Suprapubic skin (tissue), 4 donors: Measurements from ENCODE around the gene PRDM12. TPM values are rescaled to one million over a fixed set of nuclear protein-coding genes. Genes with fewer than 3 reads are reported as not detected.

Experiments used
- DNase-seq, 2 donors: peaks; one replicate each; pipeline ENCODE4 v3.0.0-alpha.2; 2019; ENCODE audit warnings: low spot score in 2 of 2
- H3K27ac ChIP-seq: fragments of 200-600 bp; sonication (generic); one replicate; pipeline ENCODE4 v1.5.1; 2019
- H3K27me3 ChIP-seq: fragments of 200-600 bp; sonication (generic); one replicate; pipeline ENCODE4 v1.5.1; 2019
- H3K36me3 ChIP-seq: fragments of 200-600 bp; sonication (generic); one replicate; pipeline ENCODE4 v1.5.1; 2019
- H3K4me1 ChIP-seq: fragments of 200-600 bp; sonication (generic); one replicate; pipeline ENCODE4 v1.5.1; 2019
- H3K4me3 ChIP-seq: fragments of 200-600 bp; sonication (generic); one replicate; pipeline ENCODE4 v1.5.1; 2019; ENCODE audit warnings: mild to moderate bottlenecking
- H3K9me3 ChIP-seq: fragments of 200-600 bp; sonication (generic); one replicate; pipeline ENCODE4 v1.5.1; 2019
- EP300 ChIP-seq: sonication (generic); formaldehyde crosslinking; IDR thresholded peaks from one replicate; pipeline ENCODE4 v1.6.1; 2017; ENCODE audit warnings: antibody characterized with exemption
- POLR2A ChIP-seq, 2 donors: fragments of 450-650 bp; IDR thresholded peaks; one replicate each; pipeline ENCODE4 v1.6.1; 2017; ENCODE audit warnings: antibody characterized with exemption in 2 of 2, mild to moderate bottlenecking in 2 of 2, moderate library complexity in 2 of 2
- POLR2AphosphoS5 ChIP-seq, 3 donors: sonication (generic); formaldehyde crosslinking; IDR thresholded peaks; one replicate each; pipeline ENCODE4 v1.6.1; 2017; ENCODE audit warnings: antibody characterized with exemption in 3 of 3
- WGBS: methylation state at CpG from one replicate; pipeline ENCODE4 v1.1.5; 2018; 5-methylcytosine and 5-hydroxymethylcytosine counted together
- total RNA-seq, 4 donors: library from RNA; depleted of rRNA; stranded (reverse); fragments of >200 nt; gene quantifications; one replicate each; pipeline ENCODE4 v1.1.0, GENCODE V29; 2016
- TF ChIP-seq, protein P1 (sequence below), 2 donors: fragments of 200-600 bp in 1 of 2; fragments of 450-650 bp in 1 of 2; sonication (generic) in 1 of 2; IDR thresholded peaks; one replicate each; pipeline ENCODE4 v1.5.1; 2016 to 2019; ENCODE audit warnings: antibody characterized with exemption in 2 of 2, mild to moderate bottlenecking in 1 of 2, moderate library complexity in 1 of 2

PRDM12 gene
- total RNA-seq, 4 donors from 2014 or later, result not detected

DNA sequence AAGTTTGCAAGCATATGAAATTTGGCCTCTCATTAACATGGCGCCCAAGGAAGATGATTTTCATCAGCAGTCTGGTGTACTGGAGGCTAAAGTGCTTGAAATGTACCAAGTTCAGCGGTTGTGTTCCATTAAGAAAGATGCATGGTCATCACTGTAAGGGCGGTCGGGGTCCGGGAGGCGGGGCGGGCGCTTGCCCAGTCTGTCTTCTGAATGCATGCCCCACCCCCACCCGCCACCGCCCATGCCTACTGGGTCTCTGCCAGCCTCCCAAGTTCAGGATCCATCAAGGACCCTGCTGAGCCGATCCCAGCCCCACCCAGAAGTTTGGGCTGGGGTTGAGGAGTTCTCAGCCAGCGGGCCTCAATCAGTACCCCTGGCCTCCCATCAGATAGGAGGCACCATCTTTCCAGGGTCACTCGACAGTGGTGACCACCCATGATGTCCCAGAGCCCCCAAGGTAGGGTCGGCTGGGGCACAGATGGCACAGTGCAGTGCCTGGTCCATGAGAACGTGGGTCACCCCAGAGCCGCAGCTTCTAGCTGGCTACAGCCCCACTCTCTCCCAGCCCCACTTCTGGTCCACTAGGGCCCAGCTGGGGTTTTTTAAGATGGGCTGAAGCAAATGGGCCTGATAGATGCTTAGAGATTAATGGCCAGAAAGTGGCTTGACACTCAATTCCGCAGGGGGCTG lies 24.4 kb upstream of the PRDM12 start:
- Histone ChIP-seq H3K9me3 (no peaks in the 10 kb centered on the region), H3K27ac (no peak overlapping the region), H3K4me1 (no peaks in the 10 kb centered on the region), H3K4me3 (no peak overlapping the region), H3K36me3 (peaks cover 30% of the 10 kb centered on the region), H3K27me3 (no peaks in the 10 kb centered on the region)
- 92% methylated on average over 12 of the region's 17 CpGs for WGBS
- TF ChIP-seq, protein P1, sequence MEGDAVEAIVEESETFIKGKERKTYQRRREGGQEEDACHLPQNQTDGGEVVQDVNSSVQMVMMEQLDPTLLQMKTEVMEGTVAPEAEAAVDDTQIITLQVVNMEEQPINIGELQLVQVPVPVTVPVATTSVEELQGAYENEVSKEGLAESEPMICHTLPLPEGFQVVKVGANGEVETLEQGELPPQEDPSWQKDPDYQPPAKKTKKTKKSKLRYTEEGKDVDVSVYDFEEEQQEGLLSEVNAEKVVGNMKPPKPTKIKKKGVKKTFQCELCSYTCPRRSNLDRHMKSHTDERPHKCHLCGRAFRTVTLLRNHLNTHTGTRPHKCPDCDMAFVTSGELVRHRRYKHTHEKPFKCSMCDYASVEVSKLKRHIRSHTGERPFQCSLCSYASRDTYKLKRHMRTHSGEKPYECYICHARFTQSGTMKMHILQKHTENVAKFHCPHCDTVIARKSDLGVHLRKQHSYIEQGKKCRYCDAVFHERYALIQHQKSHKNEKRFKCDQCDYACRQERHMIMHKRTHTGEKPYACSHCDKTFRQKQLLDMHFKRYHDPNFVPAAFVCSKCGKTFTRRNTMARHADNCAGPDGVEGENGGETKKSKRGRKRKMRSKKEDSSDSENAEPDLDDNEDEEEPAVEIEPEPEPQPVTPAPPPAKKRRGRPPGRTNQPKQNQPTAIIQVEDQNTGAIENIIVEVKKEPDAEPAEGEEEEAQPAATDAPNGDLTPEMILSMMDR (IDR thresholded peaks at IDR 0.05), result no peak
- TF ChIP-seq POLR2A (IDR thresholded peaks at IDR 0.05) (no peak), EP300 (no peak), POLR2AphosphoS5 (IDR thresholded peaks at IDR 0.05) (no peak)
- DNase-seq, result no peak

DNA sequence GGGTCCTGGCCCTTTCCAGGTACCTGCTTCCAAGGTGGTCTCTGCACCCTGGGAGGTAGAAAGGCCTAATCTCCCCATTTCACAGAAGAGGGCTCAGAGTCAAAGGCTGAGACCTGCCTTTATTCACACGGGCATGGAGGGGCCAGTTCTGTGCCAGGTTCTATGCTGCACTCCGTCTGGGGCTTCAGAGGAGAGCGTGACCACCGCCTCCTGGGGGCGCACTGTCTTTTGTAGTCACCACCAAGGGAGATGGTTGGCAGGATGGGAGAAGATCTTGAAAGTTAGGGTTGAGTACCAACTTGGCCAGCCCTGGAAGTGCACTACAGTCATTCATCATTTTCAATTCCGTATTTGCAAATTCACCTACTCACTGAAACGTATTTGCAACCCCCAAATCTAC lies 23.7 kb upstream of the PRDM12 start:
- WGBS, result 81% methylated on average over 7 of the region's 7 CpGs
- no peaks in the 10 kb centered on the region for H3K9me3 ChIP-seq
- no peak overlapping the region for H3K27ac ChIP-seq
- DNase-seq, result no peak
- peaks cover 23% of the 10 kb centered on the region for H3K36me3 ChIP-seq
- no peak overlapping the region for H3K4me3 ChIP-seq
- H3K4me1 ChIP-seq, result no peaks in the 10 kb centered on the region
- TF ChIP-seq, protein P1 (IDR thresholded peaks at IDR 0.05), result no peak
- TF ChIP-seq EP300 (no peak), POLR2AphosphoS5 (IDR thresholded peaks at IDR 0.05) (no peak)
- H3K27me3 ChIP-seq, result no peaks in the 10 kb centered on the region

DNA sequence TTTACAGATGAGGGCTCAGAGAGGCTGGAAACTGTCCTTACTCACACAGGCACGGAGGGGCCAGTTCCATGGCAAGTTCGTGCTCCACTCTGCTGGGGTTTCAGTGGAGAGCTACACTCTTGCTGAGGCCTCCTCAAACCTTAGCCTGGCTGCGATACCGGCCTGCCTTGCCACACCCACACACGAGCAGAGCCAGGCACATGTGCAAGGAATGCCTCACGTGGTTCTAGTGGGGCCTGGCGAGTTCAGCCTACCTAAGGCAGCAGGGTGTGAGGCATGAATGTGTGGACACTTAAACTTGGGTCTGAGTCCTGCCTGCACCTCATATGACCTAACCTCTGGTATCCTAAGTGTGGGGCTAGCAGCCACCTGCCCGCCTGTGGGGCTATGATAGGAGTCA lies 21.5 kb upstream of the PRDM12 start:
- Histone ChIP-seq H3K4me3 (no peak overlapping the region), H3K27me3 (peaks cover 5% of the 10 kb centered on the region), H3K4me1 (no peaks in the 10 kb centered on the region), H3K9me3 (peaks cover 4% of the 10 kb centered on the region), H3K36me3 (peaks cover 7% of the 10 kb centered on the region), H3K27ac (no peak overlapping the region)
- WGBS, result 61% methylated on average over 4 of the region's 8 CpGs
- TF ChIP-seq, protein P1 (IDR thresholded peaks at IDR 0.05), result no peak
- no peak for TF ChIP-seq POLR2A (IDR thresholded peaks at IDR 0.05)
- no peak for TF ChIP-seq EP300
- no peak for TF ChIP-seq POLR2AphosphoS5 (IDR thresholded peaks at IDR 0.05)
- DNase-seq, result no peak

DNA sequence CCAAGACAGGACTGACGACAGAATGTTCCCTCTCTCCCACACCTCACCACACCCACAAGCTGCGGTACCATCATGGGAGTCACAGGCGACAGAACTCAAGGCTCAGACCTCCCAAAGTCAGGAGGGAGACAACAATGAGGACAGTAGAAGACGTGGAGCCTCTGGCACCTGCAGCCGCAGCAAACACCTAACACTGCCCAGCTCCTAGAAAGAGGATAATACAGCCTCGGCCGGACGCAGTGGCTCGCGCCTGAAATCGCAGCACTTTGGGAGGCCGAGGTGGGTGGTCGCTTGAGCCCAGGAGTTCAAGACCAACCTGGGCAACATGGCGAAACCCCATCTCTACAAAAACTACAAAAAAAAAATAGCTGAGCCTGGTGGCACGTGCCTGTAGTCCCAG lies 13.2 kb upstream of the PRDM12 start:
- 72% methylated on average over 15 of the region's 15 CpGs for WGBS
- Histone ChIP-seq H3K27me3 (peaks cover 57% of the 10 kb centered on the region), H3K9me3 (peaks cover 3% of the 10 kb centered on the region)

DNA sequence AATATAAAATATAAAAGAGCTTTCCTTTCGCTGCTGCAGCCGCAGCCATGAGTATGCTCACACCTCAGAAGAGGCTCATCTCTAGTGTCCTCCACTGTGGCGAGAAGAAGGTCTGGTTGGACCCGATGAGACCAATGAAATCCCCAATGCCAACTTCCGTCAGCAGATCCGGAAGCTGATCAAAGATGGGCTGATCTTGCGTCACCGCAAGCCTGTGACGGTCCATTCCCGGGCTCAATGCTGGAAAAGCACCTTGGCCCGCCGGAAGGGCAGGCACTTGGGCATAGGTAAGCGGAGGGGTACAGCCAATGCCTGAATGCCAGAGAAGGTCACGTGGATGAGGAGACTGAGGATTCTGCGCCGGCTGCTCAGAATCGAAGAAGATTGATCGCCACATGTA lies 12.6 kb upstream of the PRDM12 start:
- H3K36me3 ChIP-seq, result no peaks in the 10 kb centered on the region
- WGBS, result 90% methylated on average over 18 of the region's 18 CpGs
- H3K4me3 ChIP-seq, result no peak overlapping the region
- H3K4me1 ChIP-seq, result no peaks in the 10 kb centered on the region
- DNase-seq, result no peak
- H3K27me3 ChIP-seq, result peaks cover 62% of the 10 kb centered on the region
- TF ChIP-seq, protein P1 (IDR thresholded peaks at IDR 0.05), result no peak
- no peak for TF ChIP-seq POLR2A (IDR thresholded peaks at IDR 0.05)
- TF ChIP-seq EP300, result no peak
- no peak for TF ChIP-seq POLR2AphosphoS5 (IDR thresholded peaks at IDR 0.05)
- no peak overlapping the region for H3K27ac ChIP-seq
- H3K9me3 ChIP-seq, result no peaks in the 10 kb centered on the region

More for the DNA sequence above, 13.2 kb upstream of the PRDM12 start:
- no peak for DNase-seq
- Histone ChIP-seq H3K36me3 (no peaks in the 10 kb centered on the region), H3K4me1 (no peaks in the 10 kb centered on the region), H3K4me3 (no peak overlapping the region), H3K27ac (no peak overlapping the region)
- TF ChIP-seq, protein P1 (IDR thresholded peaks at IDR 0.05), result no peak
- no peak for TF ChIP-seq POLR2A (IDR thresholded peaks at IDR 0.05)
- no peak for TF ChIP-seq POLR2AphosphoS5 (IDR thresholded peaks at IDR 0.05)
- no peak for TF ChIP-seq EP300
